Nephron progenitor cell (in vitro differentiated cells): ENCODE measurements around the gene TMOD3.

ENCODE experiments used
- DNase-seq: peaks from one replicate; pipeline ENCODE4 v3.0.0; 2021
- H3K27ac Mint-ChIP-seq: 2 replicates; pipeline ENCODE4 v1.8.0; 2021; ENCODE audit warnings: mild to moderate bottlenecking, moderate library complexity, mixed read lengths
- H3K27me3 Mint-ChIP-seq: 2 replicates; pipeline ENCODE4 v1.8.0; 2021; ENCODE audit warnings: mild to moderate bottlenecking, low read depth, mixed read lengths; ENCODE audit not compliant: poor library complexity
- H3K36me3 Mint-ChIP-seq: 2 replicates; pipeline ENCODE4 v1.8.0; 2021; ENCODE audit warnings: low read depth, mixed read lengths
- H3K4me1 Mint-ChIP-seq: 2 replicates; pipeline ENCODE4 v1.8.0; 2021; ENCODE audit warnings: mixed read lengths
- H3K4me3 Mint-ChIP-seq: 2 replicates; pipeline ENCODE4 v1.8.0; 2021; ENCODE audit warnings: mild to moderate bottlenecking, moderate library complexity, mixed read lengths
- H3K9me3 Mint-ChIP-seq: 2 replicates; pipeline ENCODE4 v1.8.0; 2021; ENCODE audit warnings: mild to moderate bottlenecking, moderate library complexity, mixed read lengths
- CTCF ChIP-seq: fragments of 200-600 bp; sonication (generic); IDR thresholded peaks from 2 replicates; pipeline ENCODE4 v1.5.0; 2021; ENCODE audit warnings: antibody characterized with exemption

The TMOD3 gene

GRCh38 chr15:51932161-51932560 is 102.7 kb downstream of the TMOD3 start:
- Mint-ChIP-seq H3K4me3 (no peak overlapping the region), H3K27me3 (no peaks in the 10 kb centered on the region), H3K27ac (no peak overlapping the region), H3K4me1 (no peaks in the 10 kb centered on the region), H3K9me3 (no peaks in the 10 kb centered on the region), H3K36me3 (peaks cover 47% of the 10 kb centered on the region)
- no peak for TF ChIP-seq CTCF
- DNase-seq: no peak

- Mint-ChIP-seq H3K9me3 (no peaks in the 10 kb centered on the region), H3K4me1 (no peaks in the 10 kb centered on the region), H3K27me3 (no peaks in the 10 kb centered on the region), H3K36me3 (peaks cover 40% of the 10 kb centered on the region), H3K27ac (no peak overlapping the region), H3K4me3 (peak overlapping the region; percentile 30)
- DNase-seq: no peak
- TF ChIP-seq CTCF: no peak
Measured at GRCh38 chr15:51935466-51936104, 106.1 kb downstream of the TMOD3 start.

GRCh38 chr15:51936105-51936478 is 106.6 kb downstream of the TMOD3 start:
- peaks cover 45% of the 10 kb centered on the region for H3K36me3 Mint-ChIP-seq
- H3K9me3 Mint-ChIP-seq: no peaks in the 10 kb centered on the region
- no peak for TF ChIP-seq CTCF
- no peak for DNase-seq
- H3K4me1 Mint-ChIP-seq: no peaks in the 10 kb centered on the region
- H3K4me3 Mint-ChIP-seq: no peak overlapping the region
- H3K27me3 Mint-ChIP-seq: no peaks in the 10 kb centered on the region
- no peak overlapping the region for H3K27ac Mint-ChIP-seq

GRCh38 chr15:51938286-51938685 is 108.8 kb downstream of the TMOD3 start:
- DNase-seq: no peak
- H3K9me3 Mint-ChIP-seq: no peaks in the 10 kb centered on the region
- no peak overlapping the region for H3K27ac Mint-ChIP-seq
- no peak overlapping the region for H3K4me3 Mint-ChIP-seq
- H3K27me3 Mint-ChIP-seq: no peaks in the 10 kb centered on the region
- H3K4me1 Mint-ChIP-seq: no peaks in the 10 kb centered on the region
- no peak for TF ChIP-seq CTCF
- H3K36me3 Mint-ChIP-seq: peaks cover 58% of the 10 kb centered on the region

GRCh38 chr15:51939216-51939615 is 109.8 kb downstream of the TMOD3 start:
- no peak for DNase-seq
- Mint-ChIP-seq H3K36me3 (peaks cover 65% of the 10 kb centered on the region), H3K27me3 (no peaks in the 10 kb centered on the region), H3K9me3 (no peaks in the 10 kb centered on the region), H3K4me1 (no peaks in the 10 kb centered on the region), H3K4me3 (no peak overlapping the region), H3K27ac (no peak overlapping the region)
- TF ChIP-seq CTCF: no peak

GRCh38 chr15:51947124-51947523 is 117.7 kb downstream of the TMOD3 start:
- H3K4me1 Mint-ChIP-seq: peaks cover 9% of the 10 kb centered on the region
- H3K9me3 Mint-ChIP-seq: no peaks in the 10 kb centered on the region
- no peak overlapping the region for H3K27ac Mint-ChIP-seq
- no peak for DNase-seq
- no peaks in the 10 kb centered on the region for H3K27me3 Mint-ChIP-seq
- H3K4me3 Mint-ChIP-seq: no peak overlapping the region
- TF ChIP-seq CTCF: no peak
- H3K36me3 Mint-ChIP-seq: peaks cover 72% of the 10 kb centered on the region
